SJSA1 (cell line): ENCODE data around the gene LMTK2. TPM values are rescaled to one million over a fixed set of nuclear protein-coding genes. Genes with fewer than 3 reads are reported as not detected.
A peak's percentile ranks its signal among the peaks of the same experiment; 100 is the strongest.

ENCODE experiments used
- DNase-seq, 2 experiments: peaks; one replicate each; pipeline ENCODE4 v3.0.0-alpha.2; 2015 to 2020; ENCODE audit warnings: low spot score in 2 of 2, low read depth in 1 of 2
- H3K27ac ChIP-seq: fragments of 250-450 bp; sonication (Bioruptor Pico); 2 replicates; pipeline ENCODE4 v1.5.1; 2020; ENCODE audit warnings: mild to moderate bottlenecking, moderate library complexity
- H3K27me3 ChIP-seq: fragments of 250-450 bp; sonication (Bioruptor Pico); replicated peaks from 2 replicates; pipeline ENCODE4 v1.5.1; 2020; ENCODE audit warnings: mild to moderate bottlenecking, moderate library complexity
- H3K36me3 ChIP-seq: fragments of 250-450 bp; sonication (Bioruptor Pico); 2 replicates; pipeline ENCODE4 v1.5.1; 2020; ENCODE audit warnings: mild to moderate bottlenecking
- H3K4me1 ChIP-seq: fragments of 250-450 bp; sonication (Bioruptor Pico); replicated peaks from 2 replicates; pipeline ENCODE4 v1.6.1; 2021; ENCODE audit warnings: mild to moderate bottlenecking
- H3K4me3 ChIP-seq: fragments of 250-450 bp; sonication (Bioruptor Pico); 2 replicates; pipeline ENCODE4 v1.5.1; 2020; ENCODE audit warnings: mild to moderate bottlenecking
- H3K9me3 ChIP-seq: fragments of 250-450 bp; sonication (Bioruptor Pico); replicated peaks from 2 replicates; pipeline ENCODE4 v1.5.1; 2020; ENCODE audit warnings: mild to moderate bottlenecking
- total RNA-seq: library from RNA; depleted of rRNA; stranded (reverse); fragments of >200 nt; shearing (Covaris generic); gene quantifications from 2 replicates; pipeline ENCODE4 v1.2.3, GENCODE V29; 2014; rRNA removed

Gene LMTK2
- 5.2 and 8.8 TPM in 2 replicates for total RNA-seq

GRCh38 chr7:98106647-98107312 is at the start of gene LMTK2:
Gene LMTK2, plus strand, starts transcription at chr7:98106862. Its CDS starts 316 bp downstream, at chr7:98107178.
- Histone ChIP-seq H3K36me3 (peaks cover 4% of the 10 kb centered on the region), H3K27ac (peak within 1 kb of the TSS; percentile 48)
- DNase-seq = peak; percentile 91 to 95

GRCh38 chr7:98057157-98057556 is 49.5 kb upstream of the LMTK2 start:
- Histone ChIP-seq H3K4me3 (no peak overlapping the region), H3K4me1 (no peaks in the 10 kb centered on the region), H3K27ac (no peak overlapping the region), H3K27me3 (peaks cover 11% of the 10 kb centered on the region), H3K36me3 (no peaks in the 10 kb centered on the region), H3K9me3 (no peaks in the 10 kb centered on the region)
- no peak for DNase-seq

More at GRCh38 chr7:98106647-98107312, at the start of gene LMTK2:
- Histone ChIP-seq H3K4me1 (no peaks in the 10 kb centered on the region), H3K4me3 (peak within 1 kb of the TSS; percentile 99), H3K9me3 (no peaks in the 10 kb centered on the region; the same call in 1 of the 2 replicates), H3K27me3 (no peaks in the 10 kb centered on the region)

GRCh38 chr7:98058186-98058585 is 48.5 kb upstream of the LMTK2 start:
- H3K4me1 ChIP-seq = no peaks in the 10 kb centered on the region
- H3K9me3 ChIP-seq = no peaks in the 10 kb centered on the region
- H3K27ac ChIP-seq = no peak overlapping the region
- peaks cover 11% of the 10 kb centered on the region for H3K27me3 ChIP-seq
- H3K36me3 ChIP-seq = no peaks in the 10 kb centered on the region
- DNase-seq = no peak
- no peak overlapping the region for H3K4me3 ChIP-seq

GRCh38 chr7:98064233-98064632 is 42.4 kb upstream of the LMTK2 start:
- Histone ChIP-seq H3K27me3 (no peaks in the 10 kb centered on the region), H3K27ac (no peak overlapping the region), H3K36me3 (no peaks in the 10 kb centered on the region), H3K4me1 (no peaks in the 10 kb centered on the region), H3K4me3 (no peak overlapping the region), H3K9me3 (no peaks in the 10 kb centered on the region)
- no peak for DNase-seq

- no peak overlapping the region for H3K4me3 ChIP-seq
- no peaks in the 10 kb centered on the region for H3K36me3 ChIP-seq
- H3K27me3 ChIP-seq = no peaks in the 10 kb centered on the region
- no peaks in the 10 kb centered on the region for H3K9me3 ChIP-seq
- H3K27ac ChIP-seq = no peak overlapping the region
- DNase-seq = no peak
- no peaks in the 10 kb centered on the region for H3K4me1 ChIP-seq
Measured at GRCh38 chr7:98066208-98066607, 40.5 kb upstream of the LMTK2 start.

- Histone ChIP-seq H3K36me3 (no peaks in the 10 kb centered on the region), H3K27ac (no peak overlapping the region), H3K4me1 (no peaks in the 10 kb centered on the region), H3K9me3 (no peaks in the 10 kb centered on the region), H3K27me3 (no peaks in the 10 kb centered on the region), H3K4me3 (no peak overlapping the region)
- no peak for DNase-seq
Measured at GRCh38 chr7:98066934-98067507, 39.6 kb upstream of the LMTK2 start.

- Histone ChIP-seq H3K36me3 (no peaks in the 10 kb centered on the region), H3K27ac (no peak overlapping the region), H3K4me3 (no peak overlapping the region), H3K4me1 (no peaks in the 10 kb centered on the region), H3K27me3 (no peaks in the 10 kb centered on the region), H3K9me3 (no peaks in the 10 kb centered on the region)
- DNase-seq = no peak
Measured at GRCh38 chr7:98073047-98073446, 33.6 kb upstream of the LMTK2 start.

GRCh38 chr7:98075801-98076200 is 30.9 kb upstream of the LMTK2 start:
- no peaks in the 10 kb centered on the region for H3K4me1 ChIP-seq
- no peaks in the 10 kb centered on the region for H3K27me3 ChIP-seq
- H3K27ac ChIP-seq = no peak overlapping the region
- no peak for DNase-seq
- no peaks in the 10 kb centered on the region for H3K9me3 ChIP-seq
- H3K4me3 ChIP-seq = no peak overlapping the region
- no peaks in the 10 kb centered on the region for H3K36me3 ChIP-seq

GRCh38 chr7:98077762-98078161 is 28.9 kb upstream of the LMTK2 start:
- no peak overlapping the region for H3K27ac ChIP-seq
- H3K4me1 ChIP-seq = no peaks in the 10 kb centered on the region
- no peak for DNase-seq
- no peaks in the 10 kb centered on the region for H3K36me3 ChIP-seq
- no peak overlapping the region for H3K4me3 ChIP-seq
- no peaks in the 10 kb centered on the region for H3K9me3 ChIP-seq
- no peaks in the 10 kb centered on the region for H3K27me3 ChIP-seq

- H3K36me3 ChIP-seq = no peaks in the 10 kb centered on the region
- 0 out of 2 replicates have a peak, but pooled peaks cover under 1% of the 10 kb centered on the region for H3K27me3 ChIP-seq
- H3K4me3 ChIP-seq = no peak overlapping the region
- H3K4me1 ChIP-seq = no peaks in the 10 kb centered on the region
- H3K27ac ChIP-seq = no peak overlapping the region
- no peaks in the 10 kb centered on the region for H3K9me3 ChIP-seq
- no peak for DNase-seq
Measured at GRCh38 chr7:98078197-98078870, 28.3 kb upstream of the LMTK2 start.

GRCh38 chr7:98079891-98080648 is 26.6 kb upstream of the LMTK2 start:
- H3K27me3 ChIP-seq = 0 out of 2 replicates have a peak, but pooled peaks cover 2% of the 10 kb centered on the region
- H3K27ac ChIP-seq = no peak overlapping the region
- H3K9me3 ChIP-seq = no peaks in the 10 kb centered on the region
- DNase-seq = no peak
- no peak overlapping the region for H3K4me3 ChIP-seq
- no peaks in the 10 kb centered on the region for H3K4me1 ChIP-seq
- H3K36me3 ChIP-seq = no peaks in the 10 kb centered on the region

- Histone ChIP-seq H3K27me3 (0 out of 2 replicates have a peak, but pooled peaks cover 2% of the 10 kb centered on the region), H3K4me1 (no peaks in the 10 kb centered on the region), H3K36me3 (no peaks in the 10 kb centered on the region), H3K27ac (no peak overlapping the region), H3K4me3 (no peak overlapping the region), H3K9me3 (no peaks in the 10 kb centered on the region)
- DNase-seq = no peak
Measured at GRCh38 chr7:98081319-98081718, 25.3 kb upstream of the LMTK2 start.

- Histone ChIP-seq H3K27ac (no peak overlapping the region), H3K4me3 (no peak overlapping the region), H3K4me1 (no peaks in the 10 kb centered on the region), H3K27me3 (0 out of 2 replicates have a peak, but pooled peaks cover 2% of the 10 kb centered on the region), H3K9me3 (no peaks in the 10 kb centered on the region), H3K36me3 (no peaks in the 10 kb centered on the region)
- no peak for DNase-seq
Measured at GRCh38 chr7:98084631-98085030, 22.0 kb upstream of the LMTK2 start.
